ENCODE measurements around the gene PIAS1.

DNA sequence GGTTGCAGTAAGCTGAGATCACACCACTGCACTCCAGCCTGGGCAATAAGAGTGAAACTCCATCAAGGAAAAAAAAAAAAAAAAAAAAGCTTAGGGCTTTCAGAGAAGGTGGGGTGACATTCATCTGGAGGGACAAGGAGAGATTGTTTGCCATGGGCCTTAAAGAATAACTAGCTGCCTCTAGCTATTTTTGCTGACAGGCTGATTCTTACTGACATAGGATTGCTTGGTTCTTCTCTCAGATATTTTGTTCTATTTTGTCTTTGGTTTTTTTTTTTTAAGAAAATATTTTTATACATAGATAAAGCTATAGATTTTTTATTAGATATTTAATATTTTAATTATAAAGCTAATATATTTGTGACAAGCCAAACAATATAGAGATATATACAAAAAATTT is 24.2 kb upstream of the PIAS1 start:
- TF ChIP-seq POLR2AphosphoS5 (IDR thresholded peaks at IDR 0.05; ENCODE audit: low read depth, low read length) (no peak), TAF1 (IDR thresholded peaks at IDR 0.05; ENCODE audit: borderline replicate concordance, insufficient read depth, low read length) (no peak)
- TF ChIP-seq, protein P1, sequence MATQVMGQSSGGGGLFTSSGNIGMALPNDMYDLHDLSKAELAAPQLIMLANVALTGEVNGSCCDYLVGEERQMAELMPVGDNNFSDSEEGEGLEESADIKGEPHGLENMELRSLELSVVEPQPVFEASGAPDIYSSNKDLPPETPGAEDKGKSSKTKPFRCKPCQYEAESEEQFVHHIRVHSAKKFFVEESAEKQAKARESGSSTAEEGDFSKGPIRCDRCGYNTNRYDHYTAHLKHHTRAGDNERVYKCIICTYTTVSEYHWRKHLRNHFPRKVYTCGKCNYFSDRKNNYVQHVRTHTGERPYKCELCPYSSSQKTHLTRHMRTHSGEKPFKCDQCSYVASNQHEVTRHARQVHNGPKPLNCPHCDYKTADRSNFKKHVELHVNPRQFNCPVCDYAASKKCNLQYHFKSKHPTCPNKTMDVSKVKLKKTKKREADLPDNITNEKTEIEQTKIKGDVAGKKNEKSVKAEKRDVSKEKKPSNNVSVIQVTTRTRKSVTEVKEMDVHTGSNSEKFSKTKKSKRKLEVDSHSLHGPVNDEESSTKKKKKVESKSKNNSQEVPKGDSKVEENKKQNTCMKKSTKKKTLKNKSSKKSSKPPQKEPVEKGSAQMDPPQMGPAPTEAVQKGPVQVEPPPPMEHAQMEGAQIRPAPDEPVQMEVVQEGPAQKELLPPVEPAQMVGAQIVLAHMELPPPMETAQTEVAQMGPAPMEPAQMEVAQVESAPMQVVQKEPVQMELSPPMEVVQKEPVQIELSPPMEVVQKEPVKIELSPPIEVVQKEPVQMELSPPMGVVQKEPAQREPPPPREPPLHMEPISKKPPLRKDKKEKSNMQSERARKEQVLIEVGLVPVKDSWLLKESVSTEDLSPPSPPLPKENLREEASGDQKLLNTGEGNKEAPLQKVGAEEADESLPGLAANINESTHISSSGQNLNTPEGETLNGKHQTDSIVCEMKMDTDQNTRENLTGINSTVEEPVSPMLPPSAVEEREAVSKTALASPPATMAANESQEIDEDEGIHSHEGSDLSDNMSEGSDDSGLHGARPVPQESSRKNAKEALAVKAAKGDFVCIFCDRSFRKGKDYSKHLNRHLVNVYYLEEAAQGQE (IDR thresholded peaks at IDR 0.05; ENCODE audit: insufficient read depth in 1 of 2, low read depth in 2 of 2, low read length in 2 of 2) = no peak

Data from PFSK-1 (cell line).